Ovary (tissue), 9 donors: ENCODE data around the gene KRTAP22-2. TPM values are rescaled to one million over a fixed set of nuclear protein-coding genes. Genes with fewer than 3 reads are reported as not detected.

ENCODE experiments used
- DNase-seq, 5 donors: peaks; one replicate each; pipeline ENCODE4 v3.0.0-alpha.2; 2019 to 2020
- H3K27ac ChIP-seq, 2 donors: fragments of 200-600 bp; one replicate each; pipeline versions ENCODE4 v1.5.1 to v1.8.0; 2019 to 2022
- H3K27me3 ChIP-seq: fragments of 200-600 bp; one replicate; pipeline ENCODE4 v1.8.0; 2022
- H3K36me3 ChIP-seq: fragments of 200-600 bp; sonication (generic); one replicate; pipeline ENCODE4 v1.5.1; 2019
- H3K4me1 ChIP-seq: one replicate; pipeline ENCODE4 v1.8.1; 2013; ENCODE audit warnings: mild to moderate bottlenecking, moderate library complexity; ENCODE audit not compliant: insufficient read depth
- H3K4me3 ChIP-seq: fragments of 200-600 bp; sonication (generic); one replicate; pipeline ENCODE4 v1.5.1; 2017
- H3K9me3 ChIP-seq, 2 donors: fragments of 200-600 bp in 1 of 2; sonication (generic) in 1 of 2; one replicate each; pipeline versions ENCODE4 v1.5.1 to v1.8.1; 2013 to 2019; ENCODE audit warnings: mild to moderate bottlenecking in 1 of 2, moderate library complexity in 1 of 2
- CTCF ChIP-seq, 3 donors: fragments of 450-650 bp in 2 of 3; fragments of 200-600 bp in 1 of 3; IDR thresholded peaks; one replicate each; pipeline versions ENCODE4 v1.5.1 to v1.8.0; 2016 to 2022; ENCODE audit warnings: antibody characterized with exemption in 3 of 3, mild to moderate bottlenecking in 1 of 3
- EP300 ChIP-seq: sonication (generic); formaldehyde crosslinking; IDR thresholded peaks from one replicate; pipeline ENCODE4 v1.6.1; 2017; ENCODE audit warnings: antibody characterized with exemption
- POLR2A ChIP-seq: fragments of 450-650 bp; IDR thresholded peaks from one replicate; pipeline ENCODE4 v1.6.1; 2017; ENCODE audit warnings: antibody characterized with exemption, mild to moderate bottlenecking, moderate library complexity
- WGBS, 3 donors: extraction: QIAGEN DNeasy Blood & Tissue Kit in 1 of 3; methylation state at CpG; one replicate each; pipeline versions ENCODE4 v1.1.5 to v1.1.7; 2013 to 2017; 5-methylcytosine and 5-hydroxymethylcytosine counted together
- intact Hi-C, 4 donors: fragments of 100-400 bp; cut with DNase I; formaldehyde crosslinking; loops; one replicate each; pipeline versions ENCODE4 v1.11.0 to v1.15.1; 2022 to 2023
- polyA plus RNA-seq, 2 donors: library from polyadenylated mRNA; stranded (reverse); fragments of 200-250 nt in 1 of 2; fragments of 350-450 nt in 1 of 2; fragmentation: Illumina TruSeq in 1 of 2; extraction: RNeasy Lipid Tissue Mini Kit (QIAGEN cat#74804) in 1 of 2; gene quantifications; one replicate each; pipeline ENCODE4 v1.2.3, GENCODE V29; 2013 to 2014
- total RNA-seq, 7 donors: library from RNA; depleted of rRNA in 2 of 7; stranded (reverse); fragments of >200 nt in 2 of 7; fragmentation: NEBNext Ultra II Directional in 3 of 7; extraction: Animal tissue kit (Norgen Biotek cat#: 25700) in 3 of 7; gene quantifications; one replicate each; pipeline versions ENCODE4 v1.1.0 to v1.2.4, GENCODE V29; 2016 to 2023
- donor health status: DM: no; HTN: no; CAD: no; lungs with moderate emphysema.
- donor health status: DM: no; HTN: no; CAD: no.
- donor health status: Bipolar disorder and iron deficiency.
- donor health status: DM: yes; HTN: yes; CAD: no.
- donor health status: DM: no; HTN: no; CAD: no.
- donor health status: DM: yes; HTN: yes; CAD: no.

Gene KRTAP22-2
- total and polyA plus RNA-seq, 9 donors: not detected

DNA sequence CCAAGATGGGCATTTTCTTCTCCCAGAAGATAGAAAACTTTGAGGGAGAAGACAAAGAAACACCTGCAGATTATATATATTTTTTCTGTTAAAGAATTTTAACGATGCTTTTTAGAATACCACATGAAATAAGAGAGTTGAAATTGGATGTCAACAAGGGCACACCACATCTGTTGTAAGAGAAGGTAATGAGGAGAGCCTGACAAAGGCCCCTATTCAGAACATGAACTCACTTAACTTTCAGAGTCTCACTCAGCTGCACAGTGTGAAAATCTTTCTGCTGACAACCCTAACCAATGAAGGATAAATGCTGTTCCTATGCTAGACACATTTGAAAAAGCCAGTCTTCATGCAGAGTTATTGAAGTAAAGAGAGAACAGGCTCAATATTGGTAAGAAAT is 7.3 kb downstream of the KRTAP22-2 start:
- no peaks in the 10 kb centered on the region for H3K9me3 ChIP-seq
- intact Hi-C loops: no loop called here
- no peak for TF ChIP-seq EP300
- no peak for TF ChIP-seq POLR2A
- TF ChIP-seq CTCF (IDR thresholded peaks at IDR 0.05): no peak
- H3K36me3 ChIP-seq: no peaks in the 10 kb centered on the region
- H3K27ac ChIP-seq: no peak overlapping the region
- no peaks in the 10 kb centered on the region for H3K27me3 ChIP-seq
- WGBS, 3 donors: 12 to 19% (median 13%) methylated on average over 1 of the region's 1 CpG
- H3K4me1 ChIP-seq: no peaks in the 10 kb centered on the region
- DNase-seq: no peak
- no peak overlapping the region for H3K4me3 ChIP-seq

DNA sequence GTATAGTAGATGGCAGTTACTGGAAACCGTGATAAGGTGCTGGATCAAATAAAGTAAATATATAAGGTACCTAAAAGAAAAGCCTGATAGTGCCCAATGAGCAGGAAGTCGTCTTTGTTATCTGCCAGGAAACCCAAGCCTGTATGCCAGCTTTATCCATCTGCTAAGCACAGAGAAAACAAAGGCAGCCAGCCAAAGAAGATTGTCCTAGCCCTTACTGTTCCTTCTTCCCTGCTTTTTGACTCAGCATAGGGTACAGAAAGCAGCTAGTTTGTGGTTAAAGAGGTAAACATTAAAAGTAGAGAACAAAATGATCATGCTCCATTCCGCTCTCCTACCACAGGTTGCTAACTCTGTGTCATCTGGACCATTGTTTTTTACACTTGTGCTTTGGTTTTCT is 10.1 kb downstream of the KRTAP22-2 start:
- no peaks in the 10 kb centered on the region for H3K4me1 ChIP-seq
- WGBS, 3 donors: 54 to 66% (median 55%) methylated on average over 3 of the region's 3 CpGs
- intact Hi-C loops: no loop called here
- no peaks in the 10 kb centered on the region for H3K27me3 ChIP-seq
- no peak for DNase-seq
- TF ChIP-seq POLR2A: no peak
- TF ChIP-seq EP300: no peak
- TF ChIP-seq CTCF (IDR thresholded peaks at IDR 0.05): no peak
- H3K27ac ChIP-seq: no peak overlapping the region
- no peaks in the 10 kb centered on the region for H3K36me3 ChIP-seq
- no peak overlapping the region for H3K4me3 ChIP-seq
- H3K9me3 ChIP-seq: no peaks in the 10 kb centered on the region

GRCh38 chr21:30579346-30579745 is 10.9 kb downstream of the KRTAP22-2 start:
- no peak overlapping the region for H3K27ac ChIP-seq
- DNase-seq: no peak
- WGBS, 3 donors: 2 to 8% (median 5%) methylated on average over 1 of the region's 1 CpG
- no peaks in the 10 kb centered on the region for H3K9me3 ChIP-seq
- TF ChIP-seq EP300 (no peak), CTCF (IDR thresholded peaks at IDR 0.05) (no peak), POLR2A (no peak)
- intact Hi-C loops: no loop called here
- H3K4me1 ChIP-seq: no peaks in the 10 kb centered on the region
- H3K36me3 ChIP-seq: no peaks in the 10 kb centered on the region
- no peak overlapping the region for H3K4me3 ChIP-seq
- no peaks in the 10 kb centered on the region for H3K27me3 ChIP-seq

DNA sequence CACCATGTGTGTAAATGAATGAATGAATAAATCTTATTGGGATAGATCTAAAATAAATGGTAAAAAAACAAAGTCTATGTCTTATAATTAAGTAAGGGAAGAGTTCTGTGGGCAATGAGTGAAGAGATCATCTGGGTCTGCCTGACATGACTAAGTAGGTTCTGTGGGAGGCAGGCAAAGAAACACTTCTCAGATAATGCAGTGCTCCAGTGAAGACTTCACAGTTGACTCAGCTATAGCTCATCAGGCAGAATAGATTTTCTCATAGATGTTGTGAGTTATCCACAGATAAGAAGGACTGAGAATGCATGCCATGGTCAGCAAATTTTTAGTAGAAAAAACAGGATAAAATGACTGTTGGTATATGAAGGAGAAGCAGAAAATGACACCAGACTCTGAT is 12.4 kb downstream of the KRTAP22-2 start:
- no peak for TF ChIP-seq CTCF (IDR thresholded peaks at IDR 0.05)
- TF ChIP-seq POLR2A: no peak
- TF ChIP-seq EP300: no peak
- Histone ChIP-seq H3K4me3 (no peak overlapping the region), H3K27me3 (no peaks in the 10 kb centered on the region), H3K4me1 (no peaks in the 10 kb centered on the region), H3K9me3 (no peaks in the 10 kb centered on the region), H3K27ac (no peak overlapping the region), H3K36me3 (no peaks in the 10 kb centered on the region)
- intact Hi-C loops: no loop called here
- DNase-seq: no peak

DNA sequence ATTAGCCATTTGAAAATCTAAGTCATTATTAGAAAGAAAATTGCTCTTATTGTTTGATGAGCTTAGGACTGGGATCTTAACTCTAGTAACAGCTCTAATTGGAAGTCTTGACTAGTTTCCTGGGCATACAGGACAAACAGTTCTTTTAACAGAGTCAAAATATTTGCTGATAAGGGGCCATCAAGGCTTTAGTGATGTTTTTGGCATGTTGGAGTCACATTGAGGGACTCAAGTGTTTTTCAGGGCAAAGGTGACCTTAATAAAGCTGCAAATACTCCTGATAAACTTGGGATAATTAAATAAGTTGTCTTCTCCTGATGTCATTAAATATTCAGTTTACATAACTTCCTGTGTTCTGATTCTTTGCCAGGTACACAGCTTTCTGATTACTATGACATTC is 22.6 kb downstream of the KRTAP22-2 start:
- intact Hi-C loops: no loop called here
- DNase-seq: no peak
- Histone ChIP-seq H3K36me3 (no peaks in the 10 kb centered on the region), H3K4me3 (no peak overlapping the region), H3K9me3 (no peaks in the 10 kb centered on the region), H3K4me1 (no peaks in the 10 kb centered on the region), H3K27me3 (no peaks in the 10 kb centered on the region), H3K27ac (no peak overlapping the region)
- no peak for TF ChIP-seq CTCF (IDR thresholded peaks at IDR 0.05)
- TF ChIP-seq POLR2A: no peak
- TF ChIP-seq EP300: no peak
